Tibial nerve (tissue), 4 donors: Measurements from ENCODE around the gene RAB11FIP2. TPM values are rescaled to one million over a fixed set of nuclear protein-coding genes. Genes with fewer than 3 reads are reported as not detected.
A peak's percentile ranks its signal among the peaks of the same experiment; 100 is the strongest.

ENCODE experiments used
- DNase-seq, 2 donors: peaks; one replicate each; pipeline ENCODE4 v3.0.0-alpha.2; 2019; ENCODE audit warnings: low spot score in 2 of 2
- H3K27ac ChIP-seq, 4 donors: fragments of 200-600 bp; sonication (generic) in 3 of 4; one replicate each; pipeline ENCODE4 v1.5.1; 2017 to 2019; ENCODE audit warnings: mild to moderate bottlenecking in 1 of 4
- H3K27me3 ChIP-seq, 2 donors: fragments of 200-600 bp; sonication (generic) in 1 of 2; one replicate each; pipeline versions ENCODE4 v1.5.1 to v1.6.0; 2017 to 2019
- H3K36me3 ChIP-seq, 3 donors: fragments of 200-600 bp; sonication (generic); one replicate each; pipeline ENCODE4 v1.5.1; 2018 to 2019
- H3K4me1 ChIP-seq, 4 donors: fragments of 200-600 bp; sonication (generic) in 3 of 4; one replicate each; pipeline ENCODE4 v1.5.1; 2017 to 2019
- H3K4me3 ChIP-seq, 4 donors: fragments of 200-600 bp; sonication (generic) in 3 of 4; one replicate each; pipeline ENCODE4 v1.5.1; 2017 to 2019; ENCODE audit warnings: mild to moderate bottlenecking in 1 of 4, moderate library complexity in 1 of 4
- H3K9me3 ChIP-seq, 4 donors: fragments of 200-600 bp; sonication (generic) in 3 of 4; one replicate each; pipeline ENCODE4 v1.5.1; 2017 to 2019
- CTCF ChIP-seq, 5 experiments: fragments of 200-600 bp in 3 of 5; fragments of 450-650 bp in 2 of 5; sonication (generic) in 3 of 5; IDR thresholded peaks; one replicate each; pipeline ENCODE4 v1.5.1; 2016 to 2019; ENCODE audit warnings: antibody characterized with exemption in 5 of 5, mild to moderate bottlenecking in 3 of 5, moderate library complexity in 2 of 5
- EP300 ChIP-seq, 2 donors: sonication (generic); formaldehyde crosslinking; IDR thresholded peaks; one replicate each; pipeline ENCODE4 v1.6.1; 2017; ENCODE audit warnings: antibody characterized with exemption in 2 of 2, mild to moderate bottlenecking in 1 of 2
- POLR2A ChIP-seq, 2 donors: fragments of 450-650 bp; IDR thresholded peaks; one replicate each; pipeline ENCODE4 v1.6.1; 2017; ENCODE audit warnings: antibody characterized with exemption in 2 of 2, mild to moderate bottlenecking in 2 of 2, moderate library complexity in 2 of 2
- WGBS, 2 donors: methylation state at CpG; one replicate each; pipeline ENCODE4 v1.1.5; 2018; 5-methylcytosine and 5-hydroxymethylcytosine counted together
- total RNA-seq, 4 donors: library from RNA; depleted of rRNA; stranded (reverse); fragments of >200 nt; gene quantifications; one replicate each; pipeline ENCODE4 v1.1.0, GENCODE V29; 2016

Gene RAB11FIP2
- total RNA-seq, 4 donors from 2014 or later, result 21.3 to 35.5 (median 30.0) TPM

- H3K27me3 ChIP-seq, result no peaks in the 10 kb centered on the region
- H3K4me3 ChIP-seq, result no peak overlapping the region
- no peak for DNase-seq
- H3K4me1 ChIP-seq, result peaks cover 0 to under 1% (median 0%) of the 10 kb centered on the region in 4 donors
- 79 to 82% methylated on average over 2 of the region's 2 CpGs for WGBS, 2 donors
- TF ChIP-seq CTCF (IDR thresholded peaks at IDR 0.05) (no peak), EP300 (IDR thresholded peaks at IDR 0.05) (no peak), POLR2A (IDR thresholded peaks at IDR 0.05) (no peak)
- peaks cover 0 to 4% (median 0%) of the 10 kb centered on the region in 3 donors for H3K36me3 ChIP-seq
- H3K9me3 ChIP-seq, result no peaks in the 10 kb centered on the region
- no peak overlapping the region for H3K27ac ChIP-seq
These were observed 6.1 kb upstream of the RAB11FIP2 start for GRCh38 chr10:118052816-118053215.

GRCh38 chr10:118047880-118048279 is 1.1 kb upstream of the RAB11FIP2 start:
- Histone ChIP-seq H3K27ac (no peak overlapping the region), H3K36me3 (no peaks in the 10 kb centered on the region), H3K4me1 (peaks cover 0 to 40% (median 11%) of the 10 kb centered on the region in 4 donors), H3K4me3 (no peak overlapping the region), H3K27me3 (no peaks in the 10 kb centered on the region), H3K9me3 (no peaks in the 10 kb centered on the region)
- WGBS, 2 donors, result 69 to 75% methylated on average over 5 of the region's 5 CpGs
- TF ChIP-seq CTCF (IDR thresholded peaks at IDR 0.05) (no peak), POLR2A (IDR thresholded peaks at IDR 0.05) (no peak), EP300 (IDR thresholded peaks at IDR 0.05) (no peak)
- DNase-seq, result no peak

- Histone ChIP-seq H3K9me3 (no peaks in the 10 kb centered on the region), H3K36me3 (no peaks in the 10 kb centered on the region), H3K4me1 (peaks cover 3 to 47% (median 13%) of the 10 kb centered on the region in 4 donors), H3K27me3 (no peaks in the 10 kb centered on the region), H3K27ac (peak overlapping the region; percentile 86 to 96 (median 92)), H3K4me3 (peak overlapping the region; percentile 64 to 98 (median 88))
- no peak for TF ChIP-seq CTCF (IDR thresholded peaks at IDR 0.05)
- no peak for TF ChIP-seq POLR2A (IDR thresholded peaks at IDR 0.05)
- TF ChIP-seq EP300 (IDR thresholded peaks at IDR 0.05), result no peak
- WGBS, 2 donors, result 47 to 48% methylated on average over 22 of the region's 22 CpGs
- DNase-seq, result no peak
These were observed 497 bp upstream of the RAB11FIP2 start for GRCh38 chr10:118047157-118047719.

GRCh38 chr10:118045837-118046394 is 825 bp downstream of the RAB11FIP2 start:
- TF ChIP-seq EP300 (IDR thresholded peaks at IDR 0.05) (no peak), POLR2A (IDR thresholded peaks at IDR 0.05) (no peak), CTCF (IDR thresholded peaks at IDR 0.05) (no peak)
- DNase-seq, result peak in 1 of 2 donors; percentile 35
- H3K4me1 ChIP-seq, result peaks cover 3 to 60% (median 20%) of the 10 kb centered on the region in 4 donors
- H3K4me3 ChIP-seq, result peak overlapping the region; percentile 72 to 98 (median 88)
- H3K27me3 ChIP-seq, result no peaks in the 10 kb centered on the region
- peak overlapping the region; percentile 86 to 96 (median 92) for H3K27ac ChIP-seq
- no peaks in the 10 kb centered on the region for H3K36me3 ChIP-seq
- H3K9me3 ChIP-seq, result no peaks in the 10 kb centered on the region
- WGBS, 2 donors, result 0 to 2% methylated on average over 11 to 14 of the region's 14 CpGs

GRCh38 chr10:118045158-118045836 is 1.4 kb downstream of the RAB11FIP2 start:
- Histone ChIP-seq H3K4me3 (peak overlapping the region; percentile 72 to 98 (median 88)), H3K27ac (peak overlapping the region in 3 of 4 donors; percentile 86 to 96 (median 91)), H3K36me3 (no peaks in the 10 kb centered on the region), H3K9me3 (no peaks in the 10 kb centered on the region), H3K27me3 (no peaks in the 10 kb centered on the region), H3K4me1 (peaks cover 3 to 66% (median 21%) of the 10 kb centered on the region in 4 donors)
- no peak for TF ChIP-seq POLR2A (IDR thresholded peaks at IDR 0.05)
- TF ChIP-seq EP300 (IDR thresholded peaks at IDR 0.05), result no peak
- TF ChIP-seq CTCF (IDR thresholded peaks at IDR 0.05), result no peak
- no peak for DNase-seq
- WGBS, 2 donors, result 39 to 45% methylated on average over 8 of the region's 8 CpGs
